Parathyroid adenoma (tissue), 2 donors: ENCODE results near the gene CCSER1.

ENCODE experiments used
- H2AFZ ChIP-seq: fragments of 300-600 bp; sonication (generic); one replicate; pipeline ENCODE4 v1.7.0; 2017; ENCODE audit warnings: antibody characterized with exemption, mild to moderate bottlenecking
- H3K27ac ChIP-seq: fragments of 300-600 bp; sonication (generic); one replicate; pipeline ENCODE4 v1.7.0; 2017
- H3K27me3 ChIP-seq: fragments of 300-600 bp; sonication (generic); one replicate; pipeline ENCODE4 v1.7.0; 2017; ENCODE audit warnings: low read length; ENCODE audit not compliant: control insufficient read depth, insufficient read depth
- H3K36me3 ChIP-seq: fragments of 300-600 bp; sonication (generic); one replicate; pipeline ENCODE4 v1.7.0; 2017; ENCODE audit warnings: low read length; ENCODE audit not compliant: control insufficient read depth, insufficient read depth
- H3K4me1 ChIP-seq: fragments of 300-600 bp; sonication (generic); one replicate; pipeline ENCODE4 v1.7.0; 2017; ENCODE audit warnings: control low read depth
- H3K4me2 ChIP-seq: fragments of 300-600 bp; sonication (generic); one replicate; pipeline ENCODE4 v1.7.0; 2017; ENCODE audit warnings: low read length
- H3K4me3 ChIP-seq: fragments of 300-600 bp; sonication (generic); one replicate; pipeline ENCODE4 v1.7.0; 2017; ENCODE audit warnings: low read depth, low read length
- H3K79me2 ChIP-seq: fragments of 300-600 bp; sonication (generic); one replicate; pipeline ENCODE4 v1.7.0; 2017; ENCODE audit warnings: control low read depth
- H3K9ac ChIP-seq: fragments of 300-600 bp; sonication (generic); one replicate; pipeline ENCODE4 v1.7.0; 2017; ENCODE audit warnings: mild to moderate bottlenecking
- H3K9me3 ChIP-seq: fragments of 300-600 bp; sonication (generic); one replicate; pipeline ENCODE4 v1.7.0; 2017; ENCODE audit warnings: low read length; ENCODE audit not compliant: control insufficient read depth
- CTCF ChIP-seq: fragments of 300-600 bp; sonication (generic); IDR thresholded peaks from one replicate; pipeline ENCODE4 v1.7.0; 2017; ENCODE audit warnings: antibody characterized with exemption, mild to moderate bottlenecking
- donor health status: primary hyperparathyroidism.

Gene CCSER1

GRCh38 chr4:91065117-91065516 is 937.9 kb downstream of the CCSER1 start:
- H3K9me3 ChIP-seq, result no peaks in the 10 kb centered on the region
- H3K36me3 ChIP-seq, result no peaks in the 10 kb centered on the region
- H3K4me2 ChIP-seq, result no peak overlapping the region
- no peak overlapping the region for H3K27ac ChIP-seq
- TF ChIP-seq CTCF, result no peak
- H3K4me1 ChIP-seq, result peaks cover 9% of the 10 kb centered on the region
- H3K4me3 ChIP-seq, result no peak overlapping the region
- H2AFZ ChIP-seq, result no peak overlapping the region
- no peak overlapping the region for H3K9ac ChIP-seq
- H3K79me2 ChIP-seq, result no peaks in the 10 kb centered on the region
- no peaks in the 10 kb centered on the region for H3K27me3 ChIP-seq

- Histone ChIP-seq H3K4me3 (no peak overlapping the region), H3K27ac (no peak overlapping the region), H3K4me2 (no peak overlapping the region), H3K27me3 (no peaks in the 10 kb centered on the region), H3K36me3 (no peaks in the 10 kb centered on the region), H3K79me2 (no peaks in the 10 kb centered on the region), H3K9me3 (no peaks in the 10 kb centered on the region), H3K9ac (no peak overlapping the region), H3K4me1 (no peaks in the 10 kb centered on the region), H2AFZ (no peak overlapping the region)
- TF ChIP-seq CTCF, result no peak
Measured at GRCh38 chr4:91070736-91071135, 943.5 kb downstream of the CCSER1 start.

- Histone ChIP-seq H3K79me2 (no peaks in the 10 kb centered on the region), H2AFZ (no peak overlapping the region), H3K9ac (no peak overlapping the region), H3K27ac (no peak overlapping the region), H3K9me3 (no peaks in the 10 kb centered on the region), H3K36me3 (no peaks in the 10 kb centered on the region), H3K4me1 (no peaks in the 10 kb centered on the region), H3K4me2 (no peak overlapping the region), H3K27me3 (no peaks in the 10 kb centered on the region), H3K4me3 (no peak overlapping the region)
- TF ChIP-seq CTCF, result no peak
Measured at GRCh38 chr4:91076147-91076546, 949.0 kb downstream of the CCSER1 start.

- H3K79me2 ChIP-seq, result no peaks in the 10 kb centered on the region
- no peak overlapping the region for H3K4me3 ChIP-seq
- no peak for TF ChIP-seq CTCF
- H3K27me3 ChIP-seq, result no peaks in the 10 kb centered on the region
- H3K4me2 ChIP-seq, result no peak overlapping the region
- H2AFZ ChIP-seq, result no peak overlapping the region
- no peak overlapping the region for H3K27ac ChIP-seq
- H3K9me3 ChIP-seq, result no peaks in the 10 kb centered on the region
- no peaks in the 10 kb centered on the region for H3K4me1 ChIP-seq
- no peaks in the 10 kb centered on the region for H3K36me3 ChIP-seq
- H3K9ac ChIP-seq, result no peak overlapping the region
Measured at GRCh38 chr4:91085961-91086360, 958.8 kb downstream of the CCSER1 start.

GRCh38 chr4:91087743-91088142 is 960.5 kb downstream of the CCSER1 start:
- Histone ChIP-seq H3K36me3 (no peaks in the 10 kb centered on the region), H3K79me2 (no peaks in the 10 kb centered on the region), H3K9ac (no peak overlapping the region), H3K27ac (no peak overlapping the region), H3K4me2 (no peak overlapping the region), H3K4me3 (no peak overlapping the region), H2AFZ (no peak overlapping the region), H3K27me3 (no peaks in the 10 kb centered on the region), H3K4me1 (no peaks in the 10 kb centered on the region), H3K9me3 (no peaks in the 10 kb centered on the region)
- no peak for TF ChIP-seq CTCF
